ENCODE measurements around the gene CCDC102A.
A peak's percentile ranks its signal among the peaks of the same experiment; 100 is the strongest.

CCDC102A gene

GRCh38 chr16:57476546-57477410 lies 59.6 kb downstream of the CCDC102A start:
- no peak for DNase-seq

- no peak for DNase-seq
Observed at GRCh38 chr16:57475711-57476339, 60.5 kb downstream of the CCDC102A start.

GRCh38 chr16:57474671-57475661 lies 61.4 kb downstream of the CCDC102A start:
- DNase-seq: no peak

- DNase-seq: no peak
Observed at GRCh38 chr16:57473906-57474305, 62.5 kb downstream of the CCDC102A start.

GRCh38 chr16:57473176-57473840 lies 63.1 kb downstream of the CCDC102A start:
- DNase-seq: no peak

GRCh38 chr16:57472665-57473060 lies 63.7 kb downstream of the CCDC102A start:
- DNase-seq: no peak

GRCh38 chr16:57471852-57472664 lies 64.3 kb downstream of the CCDC102A start:
- DNase-seq: no peak

- no peak for DNase-seq
Observed at GRCh38 chr16:57471209-57471608, 65.2 kb downstream of the CCDC102A start.

GRCh38 chr16:57470711-57471110 lies 65.7 kb downstream of the CCDC102A start:
- no peak for DNase-seq

GRCh38 chr16:57469917-57470470 lies 66.4 kb downstream of the CCDC102A start:
- DNase-seq: no peak

- no peak for DNase-seq
Observed at GRCh38 chr16:57469046-57469445, 67.3 kb downstream of the CCDC102A start.

GRCh38 chr16:57468346-57468745 lies 68.0 kb downstream of the CCDC102A start:
- no peak for DNase-seq

GRCh38 chr16:57464523-57464922 lies 71.8 kb downstream of the CCDC102A start:
- no peak for DNase-seq

- DNase-seq: no peak
Observed at GRCh38 chr16:57462978-57463362, 73.4 kb downstream of the CCDC102A start.

- DNase-seq: peak; percentile 20
Observed at GRCh38 chr16:57462209-57462977, 74.0 kb downstream of the CCDC102A start, which contains the start of gene POLR2C. Gene POLR2C (plus strand): TSS chr16:57462679. CDS start chr16:57462725, 46 bp downstream.
